GM18858 (cell line): ENCODE measurements around the gene FNDC11.
"Not testable (repeated sequence)": the region's sequence is repeated elsewhere in the genome, so short reads cannot be mapped to it uniquely, and the experiment has no call there.

Source experiments
- ATAC-seq: cut with Tn5 transposase; IDR thresholded peaks from one replicate; pipeline ENCODE4 v1.9.1; 2021; ENCODE audit not compliant: unreplicated experiment

FNDC11 gene

DNA sequence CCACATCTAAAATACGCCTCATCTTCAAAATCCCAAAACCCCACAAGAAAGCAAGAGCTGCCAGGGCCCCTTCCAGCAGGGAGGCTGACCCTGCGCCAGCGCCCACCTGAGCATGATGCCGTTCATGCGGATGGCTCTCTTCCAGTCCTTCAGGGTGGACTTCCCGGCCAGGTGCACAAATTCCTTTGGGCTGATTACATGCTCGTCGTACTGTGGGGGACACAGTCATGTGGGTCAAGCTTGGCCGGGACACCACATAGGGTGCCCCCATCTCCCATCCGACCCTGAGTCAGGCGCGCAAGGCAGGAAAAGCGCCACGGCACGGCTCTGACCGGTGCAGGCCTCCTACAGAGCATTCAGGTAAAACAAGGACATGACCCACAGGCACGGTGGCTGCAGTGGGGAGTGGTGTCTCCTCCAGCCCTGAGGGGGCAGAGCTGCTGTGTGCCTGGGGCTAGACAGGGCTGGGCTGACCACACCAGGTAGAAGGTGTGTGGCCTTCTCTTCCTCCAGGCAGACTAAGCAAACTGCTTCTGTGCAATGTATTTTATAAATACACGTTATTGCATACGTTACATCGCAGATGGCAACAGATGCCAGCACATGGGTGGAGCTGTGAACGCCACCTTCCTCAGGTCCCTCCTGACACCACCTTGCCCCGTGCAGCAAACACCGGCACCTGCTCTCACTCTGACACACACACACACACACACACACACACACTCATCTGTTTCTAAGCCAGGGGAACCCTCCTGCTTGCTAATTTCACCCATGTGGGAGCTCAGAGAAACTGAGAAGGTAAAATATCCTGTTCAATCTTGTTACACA, 43.9 kb downstream of the FNDC11 start:
- ATAC-seq = no peak

DNA sequence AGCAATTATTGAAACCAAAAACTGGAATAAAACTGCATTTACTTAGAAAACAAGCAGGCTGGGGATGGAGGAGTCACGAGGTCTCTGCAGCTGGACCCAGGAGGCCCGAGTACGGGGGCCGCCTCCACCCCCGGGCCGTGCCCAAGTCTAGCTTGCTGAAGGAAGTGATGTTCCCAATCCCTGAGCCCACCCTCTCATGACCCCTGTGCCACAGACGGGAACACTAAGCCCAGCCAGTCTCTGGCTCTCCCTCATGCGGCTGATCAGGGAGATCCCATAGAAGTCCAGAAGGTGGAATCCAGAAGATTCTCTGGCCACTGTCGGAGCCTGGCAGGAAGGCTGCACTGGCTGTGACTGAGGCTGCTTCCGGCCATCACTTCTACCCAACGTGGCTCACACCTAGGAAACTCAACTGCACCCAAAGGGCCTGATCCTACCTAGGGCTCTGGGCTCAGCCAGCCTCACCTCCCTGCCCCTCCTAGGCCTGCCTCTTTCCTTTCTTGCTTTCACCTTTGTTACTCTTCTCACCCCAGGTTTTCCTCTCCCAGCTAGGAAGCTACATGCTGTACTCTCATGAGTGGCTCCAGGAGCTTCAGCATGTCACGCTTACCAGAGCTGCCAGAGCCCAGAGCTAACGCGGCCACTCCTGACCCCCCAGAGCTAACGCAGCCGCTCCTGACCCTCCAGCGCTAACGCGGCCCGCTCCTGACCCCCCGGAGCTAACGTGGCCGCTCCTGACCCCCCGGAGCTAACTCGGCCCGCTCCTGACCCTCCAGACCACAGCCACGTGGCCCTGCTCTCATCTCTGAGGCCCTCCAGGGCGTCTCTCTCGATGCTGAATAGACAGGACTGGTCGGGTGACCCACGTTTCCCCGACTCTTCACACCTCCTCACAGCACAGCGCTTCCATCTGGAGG, 44.8 kb downstream of the FNDC11 start:
- ATAC-seq = no peak

DNA sequence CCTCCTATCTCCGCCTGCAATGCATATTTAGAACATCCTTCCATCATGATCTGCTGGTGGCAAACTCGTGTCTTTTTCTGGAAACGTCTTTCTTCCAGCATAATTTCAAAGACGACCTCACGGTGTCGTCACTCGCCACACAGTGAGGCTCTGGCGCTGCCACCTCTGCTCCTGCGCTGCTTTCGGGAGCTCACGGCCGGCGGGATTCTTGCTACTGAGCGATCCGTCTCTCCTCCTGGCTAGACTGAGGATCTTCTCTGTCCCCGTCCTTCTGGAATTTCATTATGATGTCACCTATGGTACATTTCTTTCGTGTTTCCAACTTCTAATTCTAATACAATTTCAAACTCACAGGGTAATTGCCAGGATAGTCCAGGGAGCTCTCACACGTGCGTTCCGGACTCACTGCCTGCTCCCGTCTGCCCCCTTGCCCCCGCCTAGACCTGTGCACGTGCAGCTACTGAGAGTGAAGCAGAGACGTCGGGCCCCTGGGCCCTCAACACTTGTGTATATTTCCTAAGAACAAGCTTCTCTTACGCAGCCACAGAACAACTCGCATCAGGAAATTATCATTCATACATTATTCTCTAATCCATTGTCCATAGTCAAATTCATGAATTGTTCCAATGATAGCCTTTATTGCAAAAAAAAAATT, 45.6 kb downstream of the FNDC11 start:
- ATAC-seq = no peak

DNA sequence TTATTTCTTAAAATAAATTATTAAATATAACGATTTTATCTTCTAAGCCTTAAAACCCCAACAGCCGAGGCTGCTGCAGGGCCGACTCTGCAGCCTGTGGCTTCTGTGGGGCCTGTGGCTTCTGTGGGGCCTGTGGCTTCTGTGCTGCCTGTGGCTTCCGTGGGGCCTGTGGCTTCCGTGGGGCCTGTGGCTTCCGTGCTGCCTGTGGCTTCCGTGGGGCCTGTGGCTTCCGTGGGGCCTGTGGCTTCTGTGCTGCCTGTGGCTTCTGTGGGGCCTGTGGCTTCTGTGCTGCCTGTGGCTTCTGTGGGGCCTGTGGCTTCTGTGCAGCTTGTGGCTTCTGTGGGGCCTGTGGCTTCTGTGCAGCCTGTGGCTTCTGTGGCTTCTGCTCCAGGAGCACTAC, 47.7 kb downstream of the FNDC11 start:
- not testable (repeated sequence) for ATAC-seq

DNA sequence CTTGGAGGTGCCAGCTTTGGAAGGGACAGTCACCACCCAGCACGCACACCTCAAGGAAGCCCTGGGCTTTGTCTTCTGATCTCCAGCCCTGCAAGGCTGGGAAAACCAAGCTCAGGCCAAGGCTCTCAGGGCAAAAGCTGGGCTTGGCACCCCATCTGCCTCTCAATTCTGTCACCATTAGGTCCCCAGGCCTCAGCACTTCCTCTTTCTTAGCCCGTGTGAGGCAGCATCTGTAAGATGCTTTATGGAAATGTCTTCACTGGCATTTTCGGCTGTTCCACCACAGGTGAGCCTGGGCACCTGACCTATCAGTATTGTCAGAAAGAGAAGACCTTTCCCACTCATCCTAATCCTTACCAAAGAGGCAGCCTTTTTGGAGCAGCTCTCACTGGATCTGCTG, 48.4 kb downstream of the FNDC11 start:
- no peak for ATAC-seq
